Liver (tissue), 9 donors: Measurements from ENCODE around the gene ZNF408. TPM values are rescaled to one million over a fixed set of nuclear protein-coding genes. Genes with fewer than 3 reads are reported as not detected.

ENCODE experiments used
- DNase-seq: peaks from one replicate; pipeline ENCODE4 v3.0.0-alpha.2; 2017; ENCODE audit warnings: low spot score
- H3K27ac ChIP-seq, 2 donors: one replicate each; pipeline ENCODE4 v1.7.0; 2013; ENCODE audit warnings: inconsistent platforms in 2 of 2, low read length in 2 of 2, control low read depth in 1 of 2, low read depth in 1 of 2, mild to moderate bottlenecking in 1 of 2
- H3K27me3 ChIP-seq, 4 donors: one replicate each; pipeline versions ENCODE4 v1.6.1 to v1.7.0; 2013; ENCODE audit warnings: low read length in 3 of 4, inconsistent platforms in 1 of 4, mild to moderate bottlenecking in 1 of 4, moderate library complexity in 1 of 4; ENCODE audit not compliant: control insufficient read depth in 4 of 4, insufficient read depth in 4 of 4
- H3K36me3 ChIP-seq, 4 donors: one replicate each; pipeline versions ENCODE4 v1.6.1 to v1.7.0; 2013; ENCODE audit warnings: low read length in 3 of 4, mild to moderate bottlenecking in 3 of 4, low read depth in 1 of 4, moderate library complexity in 1 of 4; ENCODE audit not compliant: control insufficient read depth in 4 of 4, insufficient read depth in 3 of 4
- H3K4me1 ChIP-seq, 4 donors: one replicate each; pipeline versions ENCODE4 v1.6.1 to v1.7.0; 2013; ENCODE audit warnings: low read length in 3 of 4, mild to moderate bottlenecking in 3 of 4, moderate library complexity in 1 of 4; ENCODE audit not compliant: control insufficient read depth in 4 of 4, insufficient read depth in 4 of 4
- H3K4me3 ChIP-seq, 3 donors: one replicate each; pipeline versions ENCODE4 v1.6.1 to v1.7.0; 2013; ENCODE audit warnings: low read length in 3 of 3, control low read depth in 1 of 3, low read depth in 1 of 3, mild to moderate bottlenecking in 1 of 3
- H3K9ac ChIP-seq, 2 donors: one replicate each; pipeline ENCODE4 v1.7.0; 2013; ENCODE audit warnings: low read length in 2 of 2, mild to moderate bottlenecking in 2 of 2, moderate library complexity in 2 of 2, control low read depth in 1 of 2, low read depth in 1 of 2
- H3K9me3 ChIP-seq, 4 donors: one replicate each; pipeline versions ENCODE4 v1.6.1 to v1.7.0; 2013; ENCODE audit warnings: low read length in 3 of 4; ENCODE audit not compliant: control insufficient read depth in 4 of 4
- ATF3 ChIP-seq: IDR thresholded peaks from 2 replicates; pipeline ENCODE4 v1.6.1; 2016; ENCODE audit warnings: antibody characterized with exemption
- EGR1 ChIP-seq, 2 donors: IDR thresholded peaks; 2 replicates each; pipeline ENCODE4 v1.6.1; 2016 to 2018; ENCODE audit warnings: antibody characterized with exemption in 2 of 2, low read depth in 2 of 2
- FOXA1 ChIP-seq: IDR thresholded peaks from 2 replicates; pipeline ENCODE4 v1.6.1; 2016; ENCODE audit warnings: antibody characterized with exemption
- FOXA2 ChIP-seq: IDR thresholded peaks from 2 replicates; pipeline ENCODE4 v1.6.1; 2016; ENCODE audit warnings: antibody characterized with exemption
- GABPA ChIP-seq, 2 donors: IDR thresholded peaks in 1 of 2; conservative IDR thresholded peaks in 1 of 2; 2 replicates each; pipeline ENCODE4 v1.6.1; 2016; ENCODE audit warnings: antibody characterized with exemption in 2 of 2, mild to moderate bottlenecking in 1 of 2, moderate library complexity in 1 of 2
- HNF4A ChIP-seq, 2 donors: conservative IDR thresholded peaks; 2 replicates each; pipeline ENCODE4 v1.6.1; 2016; ENCODE audit warnings: antibody characterized with exemption in 2 of 2, mild to moderate bottlenecking in 2 of 2
- HNF4G ChIP-seq: IDR thresholded peaks from 2 replicates; pipeline ENCODE4 v1.6.1; 2016; ENCODE audit warnings: antibody characterized with exemption
- RAD21 ChIP-seq, 2 donors: IDR thresholded peaks; 2 replicates each; pipeline ENCODE4 v1.6.1; 2016; ENCODE audit warnings: antibody characterized with exemption in 2 of 2, mild to moderate bottlenecking in 2 of 2
- SP1 ChIP-seq: IDR thresholded peaks from 2 replicates; pipeline ENCODE4 v1.6.1; 2018; ENCODE audit warnings: antibody characterized with exemption, mild to moderate bottlenecking
- TAF1 ChIP-seq: conservative IDR thresholded peaks from 2 replicates; pipeline ENCODE4 v1.6.1; 2016; ENCODE audit warnings: antibody characterized with exemption, mild to moderate bottlenecking
- YY1 ChIP-seq: IDR thresholded peaks from 2 replicates; pipeline ENCODE4 v1.6.1; 2016; ENCODE audit warnings: antibody characterized with exemption, mild to moderate bottlenecking
- WGBS: extraction: QIAGEN DNeasy Blood & Tissue Kit; methylation state at CpG from one replicate; pipeline ENCODE4 v1.1.7; 2013; 5-methylcytosine and 5-hydroxymethylcytosine counted together
- polyA plus RNA-seq, 2 donors: library from polyadenylated mRNA; stranded (reverse) in 1 of 2; unstranded in 1 of 2; fragments of 200-250 nt in 1 of 2; fragments of >200 nt in 1 of 2; fragmentation: Nextera tagmentation in 1 of 2; extraction: Ambion mirVana in 1 of 2; gene quantifications; one replicate each; pipeline versions ENCODE4 v1.2.1 to v1.2.3, GENCODE V29; 2013 to 2015
- total RNA-seq, 2 donors: library from RNA; depleted of rRNA; stranded (reverse); fragments of >200 nt; gene quantifications; one replicate each; pipeline ENCODE4 v1.2.3, GENCODE V29; 2014
- TF ChIP-seq, protein P1 (sequence below): IDR thresholded peaks from 2 replicates; pipeline ENCODE4 v1.6.1; 2016; ENCODE audit warnings: antibody characterized with exemption
- TF ChIP-seq, protein P2 (sequence below): IDR thresholded peaks from 2 replicates; pipeline ENCODE4 v1.6.1; 2016; ENCODE audit warnings: antibody characterized with exemption, mild to moderate bottlenecking
- TF ChIP-seq, protein P3 (sequence below): IDR thresholded peaks from 2 replicates; pipeline ENCODE4 v1.6.1; 2016; ENCODE audit warnings: antibody characterized with exemption
- donor health status: healthy.
- donor health status: healthy.
- donor health status: healthy.
- donor health status: healthy.
- donor health status: healthy.

Gene ZNF408
- total and polyA plus RNA-seq, 4 donors = 3.4 to 8.4 (median 5.5) TPM

DNA sequence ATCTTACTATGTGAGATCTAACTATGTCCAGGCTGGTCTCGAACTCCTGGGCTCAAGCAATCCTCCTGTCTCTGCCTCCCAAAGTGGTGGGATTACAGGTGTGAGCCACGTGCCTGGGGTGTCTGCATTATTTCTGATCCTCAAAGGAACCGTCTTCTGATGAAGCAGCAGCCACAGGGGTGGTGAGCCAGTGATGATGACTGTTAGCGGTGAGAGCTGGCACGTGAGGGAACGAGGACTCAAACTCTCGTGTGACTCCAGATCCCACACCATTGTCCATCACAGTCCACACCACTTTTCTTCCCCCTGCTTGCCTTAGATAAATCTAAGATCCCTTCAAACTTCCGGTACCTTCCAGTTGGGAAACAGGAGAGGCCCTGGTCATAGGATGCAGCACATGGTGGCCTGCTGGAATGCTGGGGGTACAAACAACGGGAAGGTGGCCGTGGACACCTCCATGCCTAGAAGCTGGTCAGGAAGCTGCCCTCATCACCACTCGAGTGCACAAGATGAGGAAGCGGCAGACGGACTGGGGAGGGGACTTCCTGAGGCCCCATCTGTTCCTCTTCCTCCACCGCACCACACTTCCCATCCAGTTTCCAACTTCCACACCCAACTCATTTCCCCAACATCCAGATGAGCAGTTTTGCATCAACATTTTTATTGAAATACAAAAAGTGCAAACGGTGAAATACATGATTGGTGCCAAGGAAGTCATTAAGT is 24.2 kb upstream of the ZNF408 start:
- Histone ChIP-seq H3K27me3 (no peaks in the 10 kb centered on the region), H3K4me3 (no peak overlapping the region), H3K9me3 (no peaks in the 10 kb centered on the region), H3K4me1 (peaks cover 18 to 42% (median 21%) of the 10 kb centered on the region in 4 donors), H3K9ac (no peak overlapping the region), H3K27ac (peak overlapping the region; percentile 86 to 97), H3K36me3 (peaks cover 30 to 53% (median 40%) of the 10 kb centered on the region in 4 donors)
- TF ChIP-seq EGR1 (IDR thresholded peaks at IDR 0.05; ENCODE audit: low read depth in 2 of 2) (peak in 1 of 2 donors; percentile 34), GABPA (IDR thresholded peaks at IDR 0.05 in 1 of 2, conservative IDR thresholded peaks at IDR 0.05 in 1 of 2) (no peak)
- TF ChIP-seq, protein P1, sequence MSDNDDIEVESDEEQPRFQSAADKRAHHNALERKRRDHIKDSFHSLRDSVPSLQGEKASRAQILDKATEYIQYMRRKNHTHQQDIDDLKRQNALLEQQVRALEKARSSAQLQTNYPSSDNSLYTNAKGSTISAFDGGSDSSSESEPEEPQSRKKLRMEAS = peak; percentile 67
- no peak for DNase-seq
- 83% methylated on average over 15 of the region's 15 CpGs for WGBS

- no peak for TF ChIP-seq GABPA (IDR thresholded peaks at IDR 0.05 in 1 of 2, conservative IDR thresholded peaks at IDR 0.05 in 1 of 2)
- TF ChIP-seq HNF4A (conservative IDR thresholded peaks at IDR 0.05) = no peak
- TF ChIP-seq SP1 = no peak
- no peak for TF ChIP-seq HNF4G
- TF ChIP-seq YY1 = no peak
- TF ChIP-seq TAF1 = no peak
- no peak for TF ChIP-seq ATF3
- Histone ChIP-seq H3K4me1 (peaks cover 18 to 42% (median 21%) of the 10 kb centered on the region in 4 donors), H3K36me3 (peaks cover 31 to 53% (median 37%) of the 10 kb centered on the region in 4 donors), H3K27me3 (no peaks in the 10 kb centered on the region), H3K27ac (peak overlapping the region in 1 of 2 donors; percentile 86), H3K4me3 (no peak overlapping the region), H3K9me3 (no peaks in the 10 kb centered on the region), H3K9ac (no peak overlapping the region)
- no peak for DNase-seq
- WGBS = 91% methylated on average over 8 of the region's 8 CpGs
Observed at GRCh38 chr11:46677169-46677568, 23.7 kb upstream of the ZNF408 start.

- 86% methylated on average over 10 of the region's 10 CpGs for WGBS
- no peak for DNase-seq
- H3K4me1 ChIP-seq = peaks cover 18 to 41% (median 21%) of the 10 kb centered on the region in 4 donors
- H3K9me3 ChIP-seq = no peaks in the 10 kb centered on the region
- H3K4me3 ChIP-seq = no peak overlapping the region
- H3K9ac ChIP-seq = no peak overlapping the region
- H3K27me3 ChIP-seq = no peaks in the 10 kb centered on the region
- H3K27ac ChIP-seq = no peak overlapping the region
- peaks cover 24 to 46% (median 32%) of the 10 kb centered on the region in 4 donors for H3K36me3 ChIP-seq
- TF ChIP-seq, protein P2, sequence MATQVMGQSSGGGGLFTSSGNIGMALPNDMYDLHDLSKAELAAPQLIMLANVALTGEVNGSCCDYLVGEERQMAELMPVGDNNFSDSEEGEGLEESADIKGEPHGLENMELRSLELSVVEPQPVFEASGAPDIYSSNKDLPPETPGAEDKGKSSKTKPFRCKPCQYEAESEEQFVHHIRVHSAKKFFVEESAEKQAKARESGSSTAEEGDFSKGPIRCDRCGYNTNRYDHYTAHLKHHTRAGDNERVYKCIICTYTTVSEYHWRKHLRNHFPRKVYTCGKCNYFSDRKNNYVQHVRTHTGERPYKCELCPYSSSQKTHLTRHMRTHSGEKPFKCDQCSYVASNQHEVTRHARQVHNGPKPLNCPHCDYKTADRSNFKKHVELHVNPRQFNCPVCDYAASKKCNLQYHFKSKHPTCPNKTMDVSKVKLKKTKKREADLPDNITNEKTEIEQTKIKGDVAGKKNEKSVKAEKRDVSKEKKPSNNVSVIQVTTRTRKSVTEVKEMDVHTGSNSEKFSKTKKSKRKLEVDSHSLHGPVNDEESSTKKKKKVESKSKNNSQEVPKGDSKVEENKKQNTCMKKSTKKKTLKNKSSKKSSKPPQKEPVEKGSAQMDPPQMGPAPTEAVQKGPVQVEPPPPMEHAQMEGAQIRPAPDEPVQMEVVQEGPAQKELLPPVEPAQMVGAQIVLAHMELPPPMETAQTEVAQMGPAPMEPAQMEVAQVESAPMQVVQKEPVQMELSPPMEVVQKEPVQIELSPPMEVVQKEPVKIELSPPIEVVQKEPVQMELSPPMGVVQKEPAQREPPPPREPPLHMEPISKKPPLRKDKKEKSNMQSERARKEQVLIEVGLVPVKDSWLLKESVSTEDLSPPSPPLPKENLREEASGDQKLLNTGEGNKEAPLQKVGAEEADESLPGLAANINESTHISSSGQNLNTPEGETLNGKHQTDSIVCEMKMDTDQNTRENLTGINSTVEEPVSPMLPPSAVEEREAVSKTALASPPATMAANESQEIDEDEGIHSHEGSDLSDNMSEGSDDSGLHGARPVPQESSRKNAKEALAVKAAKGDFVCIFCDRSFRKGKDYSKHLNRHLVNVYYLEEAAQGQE = no peak
- TF ChIP-seq, protein P3, sequence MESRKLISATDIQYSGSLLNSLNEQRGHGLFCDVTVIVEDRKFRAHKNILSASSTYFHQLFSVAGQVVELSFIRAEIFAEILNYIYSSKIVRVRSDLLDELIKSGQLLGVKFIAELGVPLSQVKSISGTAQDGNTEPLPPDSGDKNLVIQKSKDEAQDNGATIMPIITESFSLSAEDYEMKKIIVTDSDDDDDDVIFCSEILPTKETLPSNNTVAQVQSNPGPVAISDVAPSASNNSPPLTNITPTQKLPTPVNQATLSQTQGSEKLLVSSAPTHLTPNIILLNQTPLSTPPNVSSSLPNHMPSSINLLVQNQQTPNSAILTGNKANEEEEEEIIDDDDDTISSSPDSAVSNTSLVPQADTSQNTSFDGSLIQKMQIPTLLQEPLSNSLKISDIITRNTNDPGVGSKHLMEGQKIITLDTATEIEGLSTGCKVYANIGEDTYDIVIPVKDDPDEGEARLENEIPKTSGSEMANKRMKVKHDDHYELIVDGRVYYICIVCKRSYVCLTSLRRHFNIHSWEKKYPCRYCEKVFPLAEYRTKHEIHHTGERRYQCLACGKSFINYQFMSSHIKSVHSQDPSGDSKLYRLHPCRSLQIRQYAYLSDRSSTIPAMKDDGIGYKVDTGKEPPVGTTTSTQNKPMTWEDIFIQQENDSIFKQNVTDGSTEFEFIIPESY = no peak
- TF ChIP-seq TAF1 (no peak), SP1 (no peak), FOXA1 (no peak), EGR1 (IDR thresholded peaks at IDR 0.05; ENCODE audit: low read depth in 2 of 2) (no peak), RAD21 (IDR thresholded peaks at IDR 0.05) (no peak), FOXA2 (no peak), YY1 (no peak), HNF4G (no peak)
- TF ChIP-seq, protein P1 = no peak
Observed at GRCh38 chr11:46677991-46678740, 22.7 kb upstream of the ZNF408 start.
